HG03460 (cell line): ENCODE measurements around the gene LHFPL3.

ENCODE experiments used
- ATAC-seq: cut with Tn5 transposase; IDR thresholded peaks from one replicate; pipeline ENCODE4 v1.9.1; 2021; ENCODE audit not compliant: unreplicated experiment

Gene LHFPL3

DNA sequence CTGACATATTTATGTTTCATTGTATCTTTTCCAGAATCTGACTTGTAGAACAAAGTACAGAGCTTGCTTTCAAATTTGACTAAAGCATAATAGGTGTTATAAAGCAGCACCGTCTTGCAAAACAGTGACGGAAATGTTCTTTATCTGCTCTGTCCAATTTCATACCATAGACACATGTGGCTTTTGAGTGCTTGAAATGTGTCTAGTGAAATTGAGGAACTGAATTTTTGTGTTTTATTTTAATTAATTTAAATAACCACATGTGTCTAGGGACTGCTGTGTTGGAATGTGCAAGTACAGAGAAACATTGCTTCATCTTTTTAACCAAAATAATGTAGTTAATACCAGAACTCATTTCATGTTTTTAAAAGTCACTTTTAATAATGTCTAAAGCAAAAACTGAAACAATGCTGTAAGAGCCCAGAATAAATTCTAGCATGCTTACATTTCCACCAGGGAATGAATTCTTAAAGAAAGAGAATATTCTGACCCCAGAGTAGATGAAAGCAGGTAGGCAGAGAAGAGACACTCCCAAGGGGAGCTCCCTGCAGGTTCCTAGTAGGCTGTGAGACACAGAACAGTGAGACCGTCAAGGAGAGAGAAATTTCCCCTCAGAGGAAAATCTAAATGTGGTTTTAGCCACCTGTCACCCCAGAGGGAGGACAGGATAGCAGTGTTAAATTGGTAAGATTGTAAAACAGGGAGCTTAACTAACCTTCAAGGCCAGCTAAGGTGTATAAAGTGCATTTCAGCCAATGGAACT is 510.3 kb downstream of the LHFPL3 start:
- peak; percentile 68 for ATAC-seq

DNA sequence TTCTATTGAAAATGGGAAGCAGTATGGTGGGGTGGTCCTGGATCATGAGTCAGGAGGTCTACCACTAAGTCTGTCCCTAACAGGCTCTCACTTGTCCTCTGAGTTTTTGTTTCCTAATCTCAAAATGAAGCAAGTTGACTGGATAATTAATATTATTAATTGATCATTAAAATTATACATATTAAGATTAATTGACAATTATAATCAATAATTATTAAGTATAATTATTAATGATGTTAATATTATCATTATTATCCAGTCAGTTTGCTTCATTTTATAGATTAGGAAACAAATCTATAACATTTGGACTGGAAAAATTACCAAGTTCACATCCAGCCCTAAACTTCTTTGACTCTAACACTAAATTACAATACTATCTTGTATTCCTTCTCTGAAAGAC is 511.4 kb downstream of the LHFPL3 start:
- no peak for ATAC-seq

DNA sequence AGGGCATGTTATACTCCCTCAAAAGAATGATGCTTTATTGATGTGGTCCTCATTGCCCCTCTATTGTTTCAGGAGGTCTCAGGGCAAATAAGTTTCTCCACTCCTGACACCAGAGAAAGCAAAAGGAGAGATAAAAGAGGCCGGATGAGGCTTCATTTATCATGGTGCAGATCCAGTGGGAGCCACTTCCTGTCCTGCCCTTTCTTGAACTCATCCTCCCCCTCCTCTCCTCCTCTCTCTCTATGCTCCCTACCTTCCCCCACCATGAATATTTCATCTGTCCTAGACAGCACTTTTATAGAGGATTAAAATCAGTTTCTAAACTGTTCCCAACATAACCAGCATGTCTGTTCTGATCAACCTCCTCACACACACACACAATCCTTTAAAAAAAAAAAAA is 513.4 kb downstream of the LHFPL3 start:
- ATAC-seq, result no peak

DNA sequence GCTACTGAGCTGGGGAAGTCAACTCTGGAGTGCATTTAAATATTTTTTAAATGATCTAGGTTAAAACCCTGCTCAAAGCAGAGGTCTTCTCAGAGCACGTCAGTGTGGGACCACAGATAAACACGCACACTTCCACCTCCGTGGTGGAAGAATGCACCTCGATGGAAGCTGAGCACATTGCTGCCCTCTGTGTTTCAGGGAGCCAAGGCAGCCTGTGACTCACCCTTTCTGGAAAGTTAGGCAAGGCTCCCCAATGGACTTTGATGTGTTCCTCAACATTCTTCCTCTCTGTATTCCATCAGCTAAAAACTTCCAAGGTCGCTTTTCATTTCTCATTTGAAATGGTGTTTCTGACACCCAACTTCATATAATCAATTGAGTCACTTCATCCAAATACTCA is 514.8 kb downstream of the LHFPL3 start:
- no peak for ATAC-seq

DNA sequence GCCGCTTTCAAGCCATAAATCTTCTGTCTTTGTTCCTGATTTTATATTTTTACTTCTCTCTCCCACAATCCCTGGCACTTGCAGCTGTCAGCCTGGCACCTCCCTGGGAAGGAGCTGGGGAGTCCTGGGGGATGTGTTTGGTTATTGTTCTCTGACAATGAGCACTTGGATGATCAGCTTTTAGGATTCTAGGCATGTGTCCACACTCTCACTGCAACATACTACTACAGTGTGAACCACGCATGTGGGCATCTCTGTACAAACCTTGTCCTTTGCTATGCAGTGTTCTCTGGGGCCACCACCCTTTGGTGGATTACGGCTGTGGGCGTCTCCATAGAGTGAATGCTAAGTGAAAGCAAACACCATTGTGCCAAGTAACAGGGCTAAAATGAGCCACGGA is 517.2 kb downstream of the LHFPL3 start:
- ATAC-seq, result no peak

DNA sequence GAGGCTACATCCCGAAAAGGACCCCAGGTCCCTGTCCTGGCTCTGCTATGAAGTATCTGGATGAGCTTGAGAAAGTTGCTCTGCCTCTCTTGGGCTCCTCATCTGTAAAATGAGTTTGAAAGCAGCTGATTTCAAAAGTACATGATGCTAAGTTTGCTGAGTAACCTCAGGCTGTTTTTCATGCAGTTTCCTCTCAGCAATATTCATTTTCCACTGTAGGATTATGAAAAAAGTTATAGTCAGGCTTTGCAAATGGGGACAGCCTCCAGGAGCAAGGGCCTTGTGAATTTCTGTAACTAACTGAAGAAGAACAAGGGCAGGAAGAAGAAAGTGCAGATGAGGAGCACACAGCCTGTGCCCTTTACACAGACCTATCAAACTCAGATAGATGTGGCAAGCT is 518.3 kb downstream of the LHFPL3 start:
- no peak for ATAC-seq

DNA sequence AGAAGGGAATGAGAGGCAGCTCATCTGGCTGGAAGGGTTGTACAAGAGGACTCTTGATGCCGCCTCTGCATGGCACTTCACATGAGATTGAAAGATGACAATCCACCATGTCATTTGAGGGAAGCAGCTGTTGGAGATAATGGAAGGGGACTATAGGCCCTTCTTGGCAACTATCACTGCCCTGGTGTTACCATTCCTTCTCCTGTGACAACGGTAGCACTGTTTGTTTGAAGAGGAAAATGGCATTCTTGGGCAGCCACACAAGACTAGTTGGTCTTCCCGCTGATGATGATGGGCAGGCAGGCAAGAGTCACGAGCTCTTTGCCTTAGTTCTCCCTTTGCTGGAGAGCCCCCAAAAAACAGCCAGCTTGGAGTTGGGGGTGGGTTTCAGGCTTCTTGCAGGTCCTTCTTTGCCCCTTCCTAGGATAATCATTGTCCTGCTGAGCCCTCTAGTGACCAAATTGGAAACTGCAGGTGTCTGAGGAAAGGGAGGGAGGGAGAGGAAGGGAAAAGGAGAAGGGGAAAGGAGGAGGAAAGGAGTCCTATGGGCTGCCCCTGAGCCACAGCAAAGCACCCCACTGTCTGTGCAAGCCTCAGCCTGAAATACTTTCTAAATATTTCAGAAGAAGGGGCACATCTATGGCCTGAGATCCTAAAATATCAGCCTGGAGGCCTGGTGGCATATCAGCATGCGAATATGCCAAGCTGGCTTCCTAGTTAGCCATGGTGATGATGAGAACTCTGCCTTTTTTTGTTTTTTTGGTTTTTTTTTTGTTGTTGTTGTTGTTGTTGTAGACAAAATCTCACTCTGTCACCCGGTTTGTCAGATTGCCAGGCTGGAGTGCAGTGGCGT is 520.0 kb downstream of the LHFPL3 start:
- ATAC-seq, result no peak

DNA sequence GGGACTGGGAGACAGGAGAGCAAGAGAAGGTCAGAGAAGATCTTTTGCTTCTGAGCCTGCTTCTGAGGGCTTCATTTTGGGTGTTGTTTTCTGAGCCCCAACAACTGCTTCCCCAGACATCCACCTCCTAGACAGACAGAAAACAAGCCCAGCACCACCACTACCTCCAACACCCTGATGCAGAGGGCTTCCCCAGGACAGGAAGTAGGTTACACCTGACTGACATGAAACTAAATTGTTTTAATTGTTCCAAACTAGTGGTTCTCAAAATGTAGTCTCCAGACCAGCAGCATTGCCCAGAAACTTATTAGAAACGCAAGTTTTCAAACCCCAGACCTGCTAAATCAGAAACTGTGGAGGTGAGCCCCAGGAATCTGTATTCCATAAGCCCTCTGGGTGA is 522.0 kb downstream of the LHFPL3 start:
- ATAC-seq, result no peak

DNA sequence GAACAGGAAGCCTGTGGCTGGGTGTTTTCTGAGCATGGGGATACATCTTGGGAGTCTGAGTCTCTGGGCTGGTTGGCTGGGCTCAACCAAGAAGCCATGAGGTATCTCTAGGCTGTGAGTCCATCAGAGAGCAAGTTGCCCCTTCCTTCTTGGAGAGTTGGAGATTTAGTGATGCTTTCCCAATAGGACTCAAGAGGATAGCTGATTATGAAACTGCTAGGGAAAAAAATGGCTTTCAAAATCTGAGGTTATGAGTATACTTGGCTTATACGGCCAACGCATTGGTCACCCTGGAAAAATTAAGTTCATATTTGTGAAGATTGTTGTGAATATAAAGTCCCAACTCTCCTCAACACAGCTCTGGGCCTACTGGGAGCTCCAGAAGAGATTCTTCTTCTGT is 522.9 kb downstream of the LHFPL3 start:
- ATAC-seq, result no peak

DNA sequence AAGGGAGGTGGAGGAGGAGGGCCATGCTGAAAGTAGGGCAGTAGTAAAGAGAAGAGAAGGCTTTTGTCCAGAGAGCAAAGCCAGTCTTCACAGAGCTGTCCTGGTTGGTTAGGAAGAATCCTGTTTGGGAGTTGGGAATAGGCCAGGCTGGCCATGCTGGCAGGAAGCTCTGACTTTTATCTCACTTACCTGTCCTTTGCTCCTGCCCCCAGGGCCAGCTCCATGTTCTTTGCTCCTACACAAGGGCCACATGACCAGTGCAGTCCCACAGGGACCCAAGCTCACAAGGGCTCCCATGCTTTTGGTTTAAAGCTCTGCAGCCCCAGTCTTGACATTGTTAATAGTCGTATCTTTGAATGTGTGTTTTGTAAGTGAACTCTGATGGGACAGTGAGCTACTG is 524.0 kb downstream of the LHFPL3 start:
- ATAC-seq, result no peak

DNA sequence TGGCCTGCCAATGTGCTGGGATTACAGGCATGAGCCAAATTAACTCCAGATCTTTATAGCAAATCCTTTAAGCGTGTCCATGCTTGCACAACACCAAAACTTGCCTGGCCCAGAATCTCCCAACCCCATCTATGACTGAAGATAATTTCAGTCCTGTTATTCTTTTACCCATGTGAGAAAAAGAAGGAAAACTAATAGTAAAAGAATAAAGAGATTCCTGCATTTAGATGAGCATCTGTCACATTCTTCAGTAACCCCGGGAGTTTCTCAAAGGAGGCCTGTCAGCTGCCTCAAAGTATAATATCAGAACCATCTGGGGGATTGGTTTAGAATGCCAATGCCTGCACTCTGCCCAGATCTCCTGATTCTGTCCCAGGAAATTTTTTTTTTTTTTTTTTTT is 527.5 kb downstream of the LHFPL3 start:
- no peak for ATAC-seq

DNA sequence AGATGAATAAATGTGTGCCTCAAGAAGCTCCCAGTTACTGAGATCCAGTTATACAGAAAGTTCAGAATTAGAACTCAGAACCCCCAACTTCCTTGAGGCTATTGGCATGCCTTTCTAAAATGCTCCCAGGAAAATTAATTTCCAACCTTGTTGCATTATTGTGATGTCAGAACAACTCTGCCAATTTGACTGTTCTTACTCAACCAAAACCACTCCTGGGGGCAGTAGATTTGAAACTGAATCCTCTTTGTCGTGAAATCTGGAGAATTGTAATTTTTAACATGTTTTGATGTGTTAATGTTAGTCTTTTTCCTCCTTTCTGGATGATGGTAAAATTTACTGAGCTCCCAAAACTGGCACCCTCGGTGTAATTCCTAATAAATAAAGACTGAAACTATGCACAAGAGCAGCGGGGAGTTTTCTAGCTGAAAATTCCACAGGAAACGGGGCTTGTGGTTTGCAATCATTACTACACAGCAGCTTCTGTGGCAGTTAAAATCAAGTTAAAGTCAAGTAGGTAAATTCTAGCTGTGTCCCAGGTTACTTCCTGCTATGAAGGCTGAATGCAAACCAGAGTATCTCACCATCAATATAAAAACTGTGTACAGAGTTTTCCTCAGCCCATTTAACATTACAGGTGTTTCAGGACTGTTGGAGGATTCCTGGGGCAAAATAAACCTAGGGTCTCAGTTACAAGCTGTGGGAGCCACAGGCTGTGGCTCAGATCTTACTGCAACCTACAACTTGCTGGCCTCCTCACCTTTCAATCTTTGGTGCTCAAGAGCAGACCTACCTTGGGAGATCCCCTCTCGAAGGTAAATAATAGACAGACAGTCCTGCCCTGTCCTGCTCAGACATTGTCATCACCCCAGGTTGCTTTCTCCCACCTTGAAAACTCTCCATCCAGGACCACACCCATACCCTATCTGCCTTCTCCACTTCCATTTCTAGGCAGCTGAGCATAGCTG is 529.3 kb downstream of the LHFPL3 start:
- peak; percentile 63 for ATAC-seq

DNA sequence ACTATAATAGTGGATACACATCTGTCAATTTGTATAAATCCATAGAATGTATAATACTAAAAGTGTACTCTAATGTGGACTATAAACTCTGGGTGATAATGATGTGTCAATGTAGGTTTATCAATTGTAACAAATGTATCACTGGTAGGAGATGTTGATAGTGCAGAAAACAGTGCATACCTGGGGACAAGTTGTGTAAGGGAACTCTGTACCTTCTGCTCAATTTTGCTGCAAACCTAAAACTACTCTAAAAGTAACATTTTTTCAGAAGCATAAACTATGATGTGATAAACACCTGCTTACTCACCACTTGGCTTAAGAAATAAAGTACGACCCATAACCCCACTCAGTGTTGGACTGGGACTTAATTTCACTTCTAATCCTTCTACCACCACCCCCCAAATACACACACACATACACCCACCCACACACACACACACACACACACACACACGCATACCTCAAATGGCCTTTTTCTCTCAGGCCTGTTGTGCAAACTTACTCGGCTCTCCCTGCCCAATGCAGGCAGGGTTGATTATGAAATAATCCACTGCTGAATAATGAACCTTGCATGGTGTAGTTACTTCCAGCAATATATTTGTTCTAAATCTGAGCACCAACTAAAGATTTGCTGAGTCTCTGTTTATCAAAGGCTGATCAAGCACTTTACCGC is 531.5 kb downstream of the LHFPL3 start:
- ATAC-seq, result no peak

DNA sequence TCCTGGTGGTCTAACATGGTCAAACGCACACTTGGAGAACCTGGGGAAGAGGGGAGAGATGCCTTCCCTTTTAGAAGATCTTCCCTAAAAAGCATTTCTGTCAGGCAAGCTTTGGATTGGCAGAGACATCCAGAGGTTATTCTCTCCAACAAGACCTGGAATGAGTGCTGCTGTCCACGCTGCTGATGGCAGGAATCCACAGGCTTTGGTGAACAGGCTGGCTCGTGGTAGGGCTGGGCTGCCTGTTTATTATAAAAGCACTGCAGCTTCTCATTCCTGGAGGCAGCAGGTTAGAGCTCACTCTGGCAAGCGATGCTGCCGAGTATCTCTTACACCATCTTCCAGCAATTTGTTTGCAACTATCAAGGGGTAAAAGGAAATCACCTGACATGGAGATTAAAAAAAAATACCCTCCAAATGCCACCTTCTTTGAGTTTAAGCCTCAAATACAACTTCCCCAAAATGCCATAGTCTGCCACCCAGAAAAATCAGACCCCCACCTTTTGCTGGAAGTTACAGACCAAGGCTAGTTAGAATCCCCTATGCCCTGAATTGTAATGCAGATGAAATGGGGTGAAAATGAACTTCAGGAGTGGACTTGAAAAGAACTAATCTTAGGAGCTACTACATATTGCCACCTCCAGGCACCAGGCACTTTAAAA is 533.5 kb downstream of the LHFPL3 start:
- ATAC-seq, result no peak

DNA sequence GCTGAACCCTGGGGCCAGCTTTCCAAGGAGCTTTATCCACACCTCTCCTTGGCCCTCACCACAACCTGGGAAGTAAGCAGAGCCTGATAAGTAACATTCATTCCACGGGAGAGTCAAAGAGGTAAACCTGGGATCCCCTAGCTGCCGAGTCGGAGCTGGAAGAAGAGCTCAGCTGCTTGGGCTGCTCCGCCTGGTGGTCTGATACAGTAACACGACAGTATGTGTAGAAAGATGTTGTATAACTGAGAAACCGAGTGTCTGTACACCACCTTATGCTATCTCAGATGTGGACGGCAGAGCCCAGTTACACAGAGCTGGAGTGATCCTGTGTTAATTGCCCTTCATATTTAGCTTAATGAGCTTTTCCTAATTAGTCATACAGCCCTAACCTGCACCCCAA is 534.3 kb downstream of the LHFPL3 start:
- no peak for ATAC-seq

DNA sequence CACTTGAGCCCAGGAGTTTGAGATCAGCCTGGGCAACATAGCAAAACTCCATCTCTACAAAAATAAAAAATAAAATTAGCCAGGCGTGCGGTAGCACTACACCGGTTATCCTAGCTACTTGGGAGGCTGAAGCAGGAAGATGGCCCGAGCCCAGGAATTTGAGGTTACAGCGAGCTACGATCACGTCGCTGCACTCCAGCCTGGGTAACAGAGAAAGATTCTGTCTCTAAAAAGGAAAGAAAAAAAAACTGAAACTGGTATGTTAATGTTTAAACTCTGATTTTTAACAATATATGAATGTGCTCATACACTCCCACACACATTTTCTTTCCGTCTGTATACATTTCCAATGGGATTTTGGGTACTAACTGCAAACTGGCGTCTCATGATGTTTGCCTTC is 545.0 kb downstream of the LHFPL3 start:
- ATAC-seq, result no peak

DNA sequence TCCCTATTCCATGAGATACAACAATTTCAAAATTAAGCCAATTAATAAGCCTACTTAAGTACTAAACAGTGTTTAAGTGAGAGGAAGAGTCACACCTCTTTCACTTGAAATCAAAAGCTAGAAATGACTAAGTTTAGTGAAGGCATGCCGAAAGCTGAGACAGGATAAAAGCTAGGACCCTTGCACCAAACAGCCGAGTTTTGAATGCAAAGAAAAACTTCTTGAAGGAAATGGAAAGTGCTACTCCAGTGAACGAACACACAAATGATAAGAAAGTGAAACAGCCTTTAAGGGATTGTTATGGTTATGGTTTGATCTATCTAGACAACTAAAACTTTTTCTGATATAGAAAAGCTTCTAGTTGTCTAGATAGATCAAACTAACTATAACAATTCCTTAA is 550.2 kb downstream of the LHFPL3 start:
- peak; percentile 83 for ATAC-seq

DNA sequence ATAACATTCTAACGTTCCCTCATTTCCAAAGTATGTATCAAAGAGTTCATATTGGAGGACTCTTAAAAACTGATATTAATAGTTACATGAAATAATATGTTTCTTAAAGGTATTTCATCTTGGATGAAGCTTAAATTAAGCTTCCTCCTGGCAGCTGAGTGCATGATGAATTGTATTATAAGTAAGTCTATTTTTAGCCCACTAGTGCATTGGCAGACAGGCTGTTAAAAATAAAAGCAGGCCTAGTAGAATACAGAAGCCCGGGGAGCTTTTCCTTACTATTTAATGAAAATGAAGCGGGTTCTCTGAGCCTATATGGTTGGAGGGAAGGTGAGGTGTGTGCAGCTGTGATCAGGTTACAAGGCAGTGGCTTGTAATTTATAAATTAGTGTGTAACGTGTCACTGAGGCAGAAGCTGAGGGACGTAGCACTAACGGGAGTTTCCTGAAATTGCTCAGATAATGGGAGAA is 554.9 kb downstream of the LHFPL3 start:
- no peak for ATAC-seq

DNA sequence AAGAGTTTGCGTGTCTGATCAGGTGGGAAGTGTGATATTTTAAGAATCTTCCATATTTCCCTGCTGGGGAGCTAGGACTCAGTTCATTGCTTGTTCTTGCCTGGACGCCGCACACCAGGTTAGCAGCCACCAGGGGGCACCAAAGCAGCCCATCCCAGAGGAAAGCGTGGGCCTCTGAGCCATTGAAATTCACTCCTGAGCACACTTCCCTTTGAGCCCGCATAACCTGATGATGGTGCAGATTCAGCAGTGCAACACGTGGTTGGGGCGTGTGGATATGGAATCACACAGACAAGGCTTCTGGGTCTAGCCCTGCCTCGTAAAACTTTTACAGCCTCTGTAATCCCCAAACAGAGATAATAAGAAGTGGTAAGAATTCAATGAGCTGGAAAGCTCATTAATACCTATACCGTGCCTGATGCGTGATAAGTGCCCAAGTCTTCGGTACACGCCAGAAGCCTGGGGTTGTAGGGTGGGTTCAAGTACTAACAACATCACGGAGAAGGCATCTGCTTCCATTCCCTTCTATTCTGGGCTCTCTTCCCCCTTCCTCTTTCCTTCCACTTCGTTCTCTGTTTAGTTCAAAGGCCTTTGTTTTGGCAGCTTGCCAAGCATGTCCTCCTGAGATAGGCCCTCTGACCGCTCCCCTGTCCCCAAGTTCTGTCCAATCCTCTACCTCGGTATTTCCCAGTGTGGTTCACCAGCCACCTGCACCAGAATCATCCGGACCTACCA is 555.5 kb downstream of the LHFPL3 start:
- ATAC-seq, result peak; percentile 89
